ENCODE results near the gene MED12L.

DNA sequence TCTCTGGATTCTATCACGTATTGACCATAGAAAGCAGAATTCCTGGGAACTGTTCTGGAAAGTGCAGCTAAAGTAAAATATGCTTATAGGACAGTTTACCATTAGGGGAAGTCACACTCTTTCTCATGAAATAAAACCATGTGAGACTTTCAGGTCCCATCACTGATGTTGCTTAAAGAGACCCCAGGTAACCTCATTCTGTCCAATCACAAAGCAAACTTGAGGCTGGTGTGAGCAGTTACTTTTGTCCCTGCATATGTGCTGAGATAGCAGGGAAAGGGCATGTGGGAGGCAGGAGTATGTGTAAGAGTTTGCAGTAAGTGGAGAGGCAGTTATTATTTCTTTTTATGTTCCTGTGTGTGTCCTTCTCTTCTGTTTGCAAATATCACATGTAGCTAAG, 215.1 kb downstream of the MED12L start:
- TF ChIP-seq, protein P1, sequence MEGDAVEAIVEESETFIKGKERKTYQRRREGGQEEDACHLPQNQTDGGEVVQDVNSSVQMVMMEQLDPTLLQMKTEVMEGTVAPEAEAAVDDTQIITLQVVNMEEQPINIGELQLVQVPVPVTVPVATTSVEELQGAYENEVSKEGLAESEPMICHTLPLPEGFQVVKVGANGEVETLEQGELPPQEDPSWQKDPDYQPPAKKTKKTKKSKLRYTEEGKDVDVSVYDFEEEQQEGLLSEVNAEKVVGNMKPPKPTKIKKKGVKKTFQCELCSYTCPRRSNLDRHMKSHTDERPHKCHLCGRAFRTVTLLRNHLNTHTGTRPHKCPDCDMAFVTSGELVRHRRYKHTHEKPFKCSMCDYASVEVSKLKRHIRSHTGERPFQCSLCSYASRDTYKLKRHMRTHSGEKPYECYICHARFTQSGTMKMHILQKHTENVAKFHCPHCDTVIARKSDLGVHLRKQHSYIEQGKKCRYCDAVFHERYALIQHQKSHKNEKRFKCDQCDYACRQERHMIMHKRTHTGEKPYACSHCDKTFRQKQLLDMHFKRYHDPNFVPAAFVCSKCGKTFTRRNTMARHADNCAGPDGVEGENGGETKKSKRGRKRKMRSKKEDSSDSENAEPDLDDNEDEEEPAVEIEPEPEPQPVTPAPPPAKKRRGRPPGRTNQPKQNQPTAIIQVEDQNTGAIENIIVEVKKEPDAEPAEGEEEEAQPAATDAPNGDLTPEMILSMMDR (IDR thresholded peaks at IDR 0.05; ENCODE audit: poor library complexity): no peak
- no peak for TF ChIP-seq EZH2phosphoT487 (IDR thresholded peaks at IDR 0.05; ENCODE audit: low read depth, severe bottlenecking, unreplicated experiment)
